Colonic mucosa (tissue), 4 donors: ENCODE results near the gene PARD3B. TPM values are rescaled to one million over a fixed set of nuclear protein-coding genes. Genes with fewer than 3 reads are reported as not detected.

Experiments
- DNase-seq: peaks from one replicate; pipeline ENCODE4 v3.0.0-alpha.2; 2020
- H3K27ac ChIP-seq: fragments of 200-600 bp; one replicate; pipeline ENCODE4 v1.8.0; 2021
- H3K27me3 ChIP-seq: fragments of 200-600 bp; one replicate; pipeline ENCODE4 v1.8.0; 2021
- H3K36me3 ChIP-seq: fragments of 200-600 bp; one replicate; pipeline ENCODE4 v1.8.0; 2021
- H3K4me1 ChIP-seq: fragments of 200-600 bp; one replicate; pipeline ENCODE4 v1.8.0; 2021; ENCODE audit warnings: mild to moderate bottlenecking
- H3K4me3 ChIP-seq: fragments of 200-600 bp; one replicate; pipeline ENCODE4 v1.8.0; 2021
- H3K9ac ChIP-seq, 2 donors: one replicate each; pipeline ENCODE4 v1.7.0; 2013; ENCODE audit warnings: control low read depth in 2 of 2, low read depth in 2 of 2, low read length in 2 of 2
- H3K9me3 ChIP-seq: fragments of 200-600 bp; one replicate; pipeline ENCODE4 v1.8.0; 2021
- intact Hi-C: fragments of 100-400 bp; cut with DNase I; formaldehyde crosslinking; loops from one replicate; pipeline ENCODE4 v1.14.1; 2022
- total RNA-seq, 2 donors: library from RNA; stranded (reverse); fragmentation: NEBNext Ultra II Directional in 1 of 2; extraction: Animal tissue kit (Norgen Biotek cat#: 25700) in 1 of 2; gene quantifications; one replicate each; pipeline ENCODE4 v1.2.1, GENCODE V29; 2021
- TF ChIP-seq, protein P1 (sequence below): fragments of 200-600 bp; IDR thresholded peaks from one replicate; pipeline ENCODE4 v1.8.0; 2022; ENCODE audit warnings: antibody characterized with exemption, mild to moderate bottlenecking
- donor health status: healthy.
- donor health status: DM: no; HTN: no; CAD: no.
- donor health status: DM: no; HTN: no; CAD: no.

The PARD3B gene
- total RNA-seq, 2 donors from 2014 or later = 20.0 to 24.2 TPM

- Histone ChIP-seq H3K36me3 (no peaks in the 10 kb centered on the region), H3K4me3 (no peak overlapping the region), H3K4me1 (no peaks in the 10 kb centered on the region), H3K27me3 (no peaks in the 10 kb centered on the region), H3K9me3 (no peaks in the 10 kb centered on the region), H3K27ac (no peak overlapping the region), H3K9ac (no peak overlapping the region)
- TF ChIP-seq, protein P1, sequence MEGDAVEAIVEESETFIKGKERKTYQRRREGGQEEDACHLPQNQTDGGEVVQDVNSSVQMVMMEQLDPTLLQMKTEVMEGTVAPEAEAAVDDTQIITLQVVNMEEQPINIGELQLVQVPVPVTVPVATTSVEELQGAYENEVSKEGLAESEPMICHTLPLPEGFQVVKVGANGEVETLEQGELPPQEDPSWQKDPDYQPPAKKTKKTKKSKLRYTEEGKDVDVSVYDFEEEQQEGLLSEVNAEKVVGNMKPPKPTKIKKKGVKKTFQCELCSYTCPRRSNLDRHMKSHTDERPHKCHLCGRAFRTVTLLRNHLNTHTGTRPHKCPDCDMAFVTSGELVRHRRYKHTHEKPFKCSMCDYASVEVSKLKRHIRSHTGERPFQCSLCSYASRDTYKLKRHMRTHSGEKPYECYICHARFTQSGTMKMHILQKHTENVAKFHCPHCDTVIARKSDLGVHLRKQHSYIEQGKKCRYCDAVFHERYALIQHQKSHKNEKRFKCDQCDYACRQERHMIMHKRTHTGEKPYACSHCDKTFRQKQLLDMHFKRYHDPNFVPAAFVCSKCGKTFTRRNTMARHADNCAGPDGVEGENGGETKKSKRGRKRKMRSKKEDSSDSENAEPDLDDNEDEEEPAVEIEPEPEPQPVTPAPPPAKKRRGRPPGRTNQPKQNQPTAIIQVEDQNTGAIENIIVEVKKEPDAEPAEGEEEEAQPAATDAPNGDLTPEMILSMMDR = no peak
- DNase-seq = no peak
- intact Hi-C loops = no loop called here
Observed at GRCh38 chr2:205461678-205462665, 916.7 kb downstream of the PARD3B start.

DNA sequence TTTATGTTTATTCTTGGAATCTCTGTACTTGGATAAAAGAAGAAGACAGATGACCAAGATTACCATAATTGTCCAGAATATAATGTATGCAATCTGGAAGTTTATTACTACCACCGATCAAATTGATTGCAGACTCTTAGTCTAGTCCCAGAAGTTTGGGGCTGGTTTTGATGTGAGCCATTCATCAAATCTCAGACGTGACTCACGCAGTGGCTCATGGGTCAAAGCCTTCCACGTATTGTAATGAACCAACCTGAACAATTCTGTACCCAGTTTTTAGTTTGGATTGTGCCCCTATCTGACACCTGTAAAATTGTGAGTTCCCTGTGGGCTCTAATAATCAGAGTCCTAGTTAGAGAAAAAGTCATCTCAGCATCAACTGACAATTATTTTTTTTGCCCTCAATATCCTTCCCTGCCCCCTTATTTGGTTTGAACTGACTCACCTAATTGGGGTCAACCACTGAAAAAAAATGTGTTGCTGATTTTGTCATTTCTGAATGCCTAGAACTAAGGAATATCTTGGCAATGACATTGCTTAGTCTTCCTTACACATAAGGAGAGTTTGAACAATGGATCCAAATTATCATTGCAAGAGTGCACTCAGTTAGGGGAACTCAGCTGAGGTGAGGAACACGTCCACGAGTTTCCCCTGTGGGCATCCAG, 917.5 kb downstream of the PARD3B start:
- Histone ChIP-seq H3K9me3 (no peaks in the 10 kb centered on the region), H3K4me1 (no peaks in the 10 kb centered on the region), H3K9ac (no peak overlapping the region), H3K27ac (no peak overlapping the region), H3K4me3 (no peak overlapping the region), H3K36me3 (no peaks in the 10 kb centered on the region), H3K27me3 (no peaks in the 10 kb centered on the region)
- intact Hi-C loops = no loop called here
- no peak for DNase-seq
- TF ChIP-seq, protein P1 = no peak

- no peak overlapping the region for H3K27ac ChIP-seq
- no peak overlapping the region for H3K9ac ChIP-seq
- H3K4me3 ChIP-seq = no peak overlapping the region
- H3K4me1 ChIP-seq = no peaks in the 10 kb centered on the region
- DNase-seq = no peak
- no peaks in the 10 kb centered on the region for H3K36me3 ChIP-seq
- intact Hi-C loops = no loop called here
- TF ChIP-seq, protein P1 = no peak
- no peaks in the 10 kb centered on the region for H3K27me3 ChIP-seq
- H3K9me3 ChIP-seq = no peaks in the 10 kb centered on the region
Observed at GRCh38 chr2:205463466-205464025, 918.3 kb downstream of the PARD3B start.

- Histone ChIP-seq H3K9ac (no peak overlapping the region), H3K36me3 (no peaks in the 10 kb centered on the region), H3K27ac (no peak overlapping the region), H3K4me3 (no peak overlapping the region), H3K9me3 (no peaks in the 10 kb centered on the region), H3K27me3 (no peaks in the 10 kb centered on the region), H3K4me1 (no peaks in the 10 kb centered on the region)
- TF ChIP-seq, protein P1 = no peak
- intact Hi-C loops = no loop called here
- DNase-seq = no peak
Observed at GRCh38 chr2:205464681-205465080, 919.4 kb downstream of the PARD3B start.

DNA sequence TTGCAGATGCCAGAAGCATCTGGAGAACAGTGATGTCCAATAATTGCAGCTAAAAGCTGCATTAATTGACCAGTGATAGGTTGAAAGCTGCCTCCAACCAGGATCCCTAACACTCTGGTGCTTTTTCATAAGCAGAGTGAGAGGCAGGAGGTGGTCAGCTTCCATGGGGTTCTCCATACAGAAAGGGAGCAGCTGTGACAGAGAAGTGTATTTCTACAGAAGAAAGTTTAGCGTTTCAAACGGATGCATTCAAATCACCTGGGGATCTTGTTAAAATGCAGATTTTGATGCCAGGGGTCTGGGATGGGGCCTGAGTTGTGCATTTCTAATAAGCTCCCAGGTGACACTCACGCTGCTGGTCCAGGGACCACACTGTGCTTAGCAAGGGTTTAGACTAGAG, 920.5 kb downstream of the PARD3B start:
- no peak overlapping the region for H3K27ac ChIP-seq
- no peak overlapping the region for H3K9ac ChIP-seq
- no peak for DNase-seq
- intact Hi-C loops = no loop called here
- H3K36me3 ChIP-seq = no peaks in the 10 kb centered on the region
- H3K4me3 ChIP-seq = no peak overlapping the region
- H3K9me3 ChIP-seq = no peaks in the 10 kb centered on the region
- TF ChIP-seq, protein P1 = no peak
- no peaks in the 10 kb centered on the region for H3K27me3 ChIP-seq
- H3K4me1 ChIP-seq = no peaks in the 10 kb centered on the region
